Stimulated activated effector memory CD8-positive, alpha-beta T cell treated with anti-CD3 and anti-CD28 coated beads, Interleukin-12 subunit alpha, Interleukin-12 subunit beta, amount 100 ng/mL, for 72 hours (primary cell): ENCODE measurements around the gene PDS5B.
A peak's percentile ranks its signal among the peaks of the same experiment; 100 is the strongest.

Experiments
- ATAC-seq: fragments of 150-1000 bp; cut with Tn5 transposase; 2 replicates; pipeline ENCODE4 v1.10.0; 2021
- DNase-seq, 2 donors: peaks; one replicate each; pipeline ENCODE4 v3.0.0; 2021 to 2022; ENCODE audit warnings: low spot score in 2 of 2
- H3K27ac Mint-ChIP-seq: one replicate; pipeline ENCODE4 v1.8.0; 2022; ENCODE audit warnings: mild to moderate bottlenecking, mixed read lengths
- H3K36me3 Mint-ChIP-seq: one replicate; pipeline ENCODE4 v1.8.0; 2022; ENCODE audit warnings: mild to moderate bottlenecking, mixed read lengths
- H3K4me1 Mint-ChIP-seq: one replicate; pipeline ENCODE4 v1.8.0; 2022; ENCODE audit warnings: mixed read lengths
- H3K4me3 Mint-ChIP-seq: one replicate; pipeline ENCODE4 v1.8.0; 2022; ENCODE audit warnings: mild to moderate bottlenecking, mixed read lengths
- H3K9me3 Mint-ChIP-seq: one replicate; pipeline ENCODE4 v1.8.0; 2022; ENCODE audit warnings: mixed read lengths

Gene PDS5B

GRCh38 chr13:32616883-32617511 is 30.7 kb downstream of the PDS5B start:
- no peak overlapping the region for H3K27ac Mint-ChIP-seq
- H3K4me1 Mint-ChIP-seq, result peaks cover 32% of the 10 kb centered on the region
- no peak for DNase-seq
- no peak overlapping the region for H3K4me3 Mint-ChIP-seq
- no peak for ATAC-seq
- H3K36me3 Mint-ChIP-seq, result peaks cover 7% of the 10 kb centered on the region
- peaks cover 13% of the 10 kb centered on the region for H3K9me3 Mint-ChIP-seq

- ATAC-seq, result peak; percentile 100
- peaks cover 16% of the 10 kb centered on the region for H3K9me3 Mint-ChIP-seq
- H3K4me1 Mint-ChIP-seq, result peaks cover 54% of the 10 kb centered on the region
- DNase-seq, result peak in 1 of 2 donors; percentile 67
- H3K36me3 Mint-ChIP-seq, result peaks cover 12% of the 10 kb centered on the region
- peak overlapping the region; percentile 84 for H3K27ac Mint-ChIP-seq
- peak overlapping the region; percentile 12 for H3K4me3 Mint-ChIP-seq
These were observed 36.6 kb downstream of the PDS5B start for GRCh38 chr13:32622827-32623226.

GRCh38 chr13:32624441-32624840 is 38.2 kb downstream of the PDS5B start:
- no peak for ATAC-seq
- Mint-ChIP-seq H3K9me3 (peaks cover 16% of the 10 kb centered on the region), H3K27ac (peak overlapping the region; percentile 84), H3K4me3 (no peak overlapping the region), H3K4me1 (peaks cover 55% of the 10 kb centered on the region), H3K36me3 (peaks cover 12% of the 10 kb centered on the region)
- no peak for DNase-seq

GRCh38 chr13:32627793-32628192 is 41.5 kb downstream of the PDS5B start:
- peaks cover 21% of the 10 kb centered on the region for H3K36me3 Mint-ChIP-seq
- no peak overlapping the region for H3K4me3 Mint-ChIP-seq
- H3K4me1 Mint-ChIP-seq, result peaks cover 60% of the 10 kb centered on the region
- ATAC-seq, result no peak
- no peak for DNase-seq
- no peak overlapping the region for H3K27ac Mint-ChIP-seq
- H3K9me3 Mint-ChIP-seq, result peaks cover 3% of the 10 kb centered on the region

- Mint-ChIP-seq H3K4me1 (peaks cover 53% of the 10 kb centered on the region), H3K9me3 (no peaks in the 10 kb centered on the region), H3K36me3 (peaks cover 19% of the 10 kb centered on the region), H3K4me3 (no peak overlapping the region), H3K27ac (no peak overlapping the region)
- ATAC-seq (no peak), DNase-seq (no peak)
These were observed 43.1 kb downstream of the PDS5B start for GRCh38 chr13:32629313-32629712.

GRCh38 chr13:32629866-32630265 is 43.6 kb downstream of the PDS5B start:
- Mint-ChIP-seq H3K27ac (no peak overlapping the region), H3K4me1 (peaks cover 48% of the 10 kb centered on the region), H3K36me3 (peaks cover 19% of the 10 kb centered on the region), H3K4me3 (no peak overlapping the region), H3K9me3 (no peaks in the 10 kb centered on the region)
- ATAC-seq (no peak), DNase-seq (no peak)

GRCh38 chr13:32632343-32632909 is 46.2 kb downstream of the PDS5B start:
- peak overlapping the region; percentile 29 for H3K27ac Mint-ChIP-seq

GRCh38 chr13:32636711-32637110 is 50.5 kb downstream of the PDS5B start:
- Mint-ChIP-seq H3K9me3 (no peaks in the 10 kb centered on the region), H3K36me3 (peaks cover 2% of the 10 kb centered on the region), H3K4me3 (no peak overlapping the region), H3K4me1 (peaks cover 23% of the 10 kb centered on the region), H3K27ac (no peak overlapping the region)
- ATAC-seq (no peak), DNase-seq (no peak)

More at GRCh38 chr13:32632343-32632909, 46.2 kb downstream of the PDS5B start:
- H3K9me3 Mint-ChIP-seq, result no peaks in the 10 kb centered on the region
- ATAC-seq, result no peak
- H3K4me3 Mint-ChIP-seq, result no peak overlapping the region
- H3K4me1 Mint-ChIP-seq, result peaks cover 32% of the 10 kb centered on the region
- DNase-seq, result no peak
- H3K36me3 Mint-ChIP-seq, result peaks cover 19% of the 10 kb centered on the region

GRCh38 chr13:32638739-32639138 is 52.5 kb downstream of the PDS5B start:
- no peak for DNase-seq
- no peak overlapping the region for H3K4me3 Mint-ChIP-seq
- H3K4me1 Mint-ChIP-seq, result peaks cover 31% of the 10 kb centered on the region
- H3K27ac Mint-ChIP-seq, result no peak overlapping the region
- H3K36me3 Mint-ChIP-seq, result peaks cover 8% of the 10 kb centered on the region
- no peak for ATAC-seq
- H3K9me3 Mint-ChIP-seq, result no peaks in the 10 kb centered on the region

- no peak overlapping the region for H3K27ac Mint-ChIP-seq
- DNase-seq, result no peak
- peak; percentile 61 for ATAC-seq
- no peak overlapping the region for H3K4me3 Mint-ChIP-seq
- peaks cover 8% of the 10 kb centered on the region for H3K36me3 Mint-ChIP-seq
- peaks cover 36% of the 10 kb centered on the region for H3K4me1 Mint-ChIP-seq
- H3K9me3 Mint-ChIP-seq, result no peaks in the 10 kb centered on the region
These were observed 53.4 kb downstream of the PDS5B start for GRCh38 chr13:32639502-32640105.

GRCh38 chr13:32642316-32642715 is 56.1 kb downstream of the PDS5B start:
- no peaks in the 10 kb centered on the region for H3K9me3 Mint-ChIP-seq
- peak overlapping the region; percentile 87 for H3K27ac Mint-ChIP-seq
- H3K4me1 Mint-ChIP-seq, result peaks cover 62% of the 10 kb centered on the region
- ATAC-seq, result peak; percentile 77
- peak overlapping the region; percentile 54 for H3K4me3 Mint-ChIP-seq
- H3K36me3 Mint-ChIP-seq, result peaks cover 8% of the 10 kb centered on the region
- DNase-seq, result no peak

- Mint-ChIP-seq H3K9me3 (no peaks in the 10 kb centered on the region), H3K36me3 (peaks cover 8% of the 10 kb centered on the region), H3K4me1 (peaks cover 68% of the 10 kb centered on the region), H3K4me3 (peak overlapping the region; percentile 54), H3K27ac (peak overlapping the region; percentile 87)
- ATAC-seq (peak; percentile 74), DNase-seq (no peak)
These were observed 56.6 kb downstream of the PDS5B start for GRCh38 chr13:32642858-32643257.

GRCh38 chr13:32645854-32646253 is 59.6 kb downstream of the PDS5B start:
- peaks cover 8% of the 10 kb centered on the region for H3K36me3 Mint-ChIP-seq
- peak; percentile 88 for ATAC-seq
- H3K27ac Mint-ChIP-seq, result peak overlapping the region; percentile 9
- DNase-seq, result peak; percentile 22 to 78
- no peaks in the 10 kb centered on the region for H3K9me3 Mint-ChIP-seq
- H3K4me1 Mint-ChIP-seq, result peaks cover 86% of the 10 kb centered on the region
- H3K4me3 Mint-ChIP-seq, result peak overlapping the region; percentile 21

- Mint-ChIP-seq H3K4me3 (no peak overlapping the region), H3K27ac (peak overlapping the region; percentile 5), H3K36me3 (peaks cover 18% of the 10 kb centered on the region), H3K4me1 (peaks cover 69% of the 10 kb centered on the region), H3K9me3 (no peaks in the 10 kb centered on the region)
- DNase-seq (no peak), ATAC-seq (no peak)
These were observed 61.7 kb downstream of the PDS5B start for GRCh38 chr13:32647926-32648325.

- Mint-ChIP-seq H3K36me3 (peaks cover 25% of the 10 kb centered on the region), H3K27ac (no peak overlapping the region)
These were observed 64.6 kb downstream of the PDS5B start for GRCh38 chr13:32650705-32651311.

More at GRCh38 chr13:32650705-32651311, 64.6 kb downstream of the PDS5B start:
- DNase-seq (peak; percentile 28 to 76), ATAC-seq (peak; percentile 83)
- Mint-ChIP-seq H3K4me1 (peaks cover 42% of the 10 kb centered on the region), H3K9me3 (no peaks in the 10 kb centered on the region), H3K4me3 (peak overlapping the region; percentile 11)
